ENCODE results near the gene HNMT.
"Not testable (repeated sequence)": the region's sequence is repeated elsewhere in the genome, so short reads cannot be mapped to it uniquely, and the experiment has no call there.

The HNMT gene

DNA sequence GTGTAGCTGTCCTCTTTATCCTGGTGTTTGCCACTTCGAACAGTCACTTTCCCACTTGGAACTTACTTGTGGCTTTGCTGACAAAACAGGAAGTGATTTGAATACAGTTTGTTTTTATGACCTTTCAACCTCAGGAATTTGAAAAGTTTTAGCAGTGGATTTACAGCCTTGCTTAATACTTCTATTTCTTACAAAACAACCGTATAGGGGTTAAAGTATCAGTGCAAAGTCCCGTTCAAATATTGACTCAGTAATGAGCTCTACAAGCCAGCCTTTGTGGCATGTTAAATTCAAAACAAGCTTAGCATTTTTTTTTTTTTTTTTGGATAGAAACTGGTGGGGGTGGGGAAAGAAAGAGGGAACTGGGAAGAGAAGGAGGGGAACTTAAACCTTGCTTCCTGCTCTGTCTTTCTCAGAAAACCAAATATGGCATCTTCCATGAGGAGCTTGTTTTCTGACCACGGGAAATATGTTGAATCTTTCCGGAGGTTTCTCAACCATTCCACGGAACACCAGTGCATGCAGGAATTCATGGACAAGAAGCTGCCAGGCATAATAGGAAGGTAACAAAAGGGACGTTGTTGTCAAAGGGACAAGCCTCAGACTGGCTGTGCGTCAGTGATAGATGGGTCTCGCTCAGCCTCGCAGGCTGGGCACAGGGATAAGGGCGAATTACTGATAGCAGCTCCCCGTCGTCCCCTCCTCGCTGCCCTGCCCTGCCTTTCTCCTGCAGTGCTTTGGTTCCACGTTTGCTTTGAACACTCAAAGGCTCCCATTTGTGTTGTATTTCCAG, at the start of gene HNMT:
Gene HNMT (plus strand): TSS at position 408 of the 793 bp plus-strand sequence. CDS start 19 bp downstream, at position 427.
- peak; percentile 58 for DNase-seq (ENCODE audit: low spot score)

DNA sequence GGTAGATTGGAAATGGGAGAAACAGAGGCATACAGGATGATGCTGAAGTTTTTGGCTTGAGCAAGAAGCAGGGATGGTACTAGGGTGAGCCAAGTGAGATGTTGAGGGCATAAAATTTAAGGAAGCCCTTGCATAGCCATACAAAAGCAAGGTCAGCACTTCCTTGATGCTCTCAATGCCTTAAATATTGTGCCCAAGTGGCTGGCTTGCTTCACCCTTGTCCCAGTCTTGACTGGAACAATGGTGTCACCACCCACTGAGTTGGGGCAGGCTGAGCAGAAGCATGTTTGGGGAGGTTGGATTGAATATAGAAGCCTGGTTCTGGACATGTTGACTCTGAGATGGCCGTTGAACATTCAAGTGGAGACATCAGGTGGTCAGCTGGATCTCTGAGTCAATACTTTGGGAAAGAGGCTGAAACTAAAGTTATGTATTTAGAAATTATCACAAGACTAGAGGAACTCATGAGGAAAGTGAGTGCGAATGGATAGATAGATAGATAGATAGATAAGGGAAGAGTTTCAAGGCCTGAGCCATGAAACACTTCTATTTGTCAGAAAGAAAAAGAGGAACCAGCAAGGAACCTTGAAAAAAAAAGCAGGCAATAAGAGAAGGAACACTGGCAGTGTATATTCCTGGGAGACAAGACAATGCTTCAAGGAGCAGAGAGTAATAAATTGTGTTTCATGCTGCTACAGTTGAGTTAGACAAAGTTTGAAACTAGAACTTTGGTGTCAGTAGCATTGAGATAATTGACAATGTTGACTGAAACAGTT, 43.0 kb upstream of the HNMT start:
- no peak for DNase-seq (ENCODE audit: low spot score)

DNA sequence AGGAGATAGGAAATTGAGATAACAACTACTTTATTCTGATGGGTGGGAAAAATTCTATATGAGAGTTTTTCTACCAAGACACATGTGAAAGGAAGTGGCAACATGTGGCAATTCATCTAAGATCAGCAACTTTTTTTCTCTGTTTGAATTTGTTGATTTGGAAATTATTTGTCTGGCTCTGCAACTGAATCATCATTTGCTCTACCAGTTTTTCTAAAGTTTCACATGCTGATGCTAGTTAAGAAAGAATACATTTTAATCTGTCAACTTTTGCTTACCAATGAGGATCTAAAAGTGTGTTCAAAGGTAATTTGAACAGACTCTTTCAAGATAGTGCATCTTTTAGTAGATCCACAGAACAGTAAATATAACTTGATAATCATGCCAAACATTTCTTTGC, 42.1 kb upstream of the HNMT start:
- DNase-seq (ENCODE audit: low spot score), result not testable (repeated sequence)

GRCh38 chr2:137924019-137924418, 40.3 kb upstream of the HNMT start:
- no peak for DNase-seq (ENCODE audit: low spot score)

GRCh38 chr2:137925599-137925998, 38.7 kb upstream of the HNMT start:
- DNase-seq (ENCODE audit: low spot score), result no peak

DNA sequence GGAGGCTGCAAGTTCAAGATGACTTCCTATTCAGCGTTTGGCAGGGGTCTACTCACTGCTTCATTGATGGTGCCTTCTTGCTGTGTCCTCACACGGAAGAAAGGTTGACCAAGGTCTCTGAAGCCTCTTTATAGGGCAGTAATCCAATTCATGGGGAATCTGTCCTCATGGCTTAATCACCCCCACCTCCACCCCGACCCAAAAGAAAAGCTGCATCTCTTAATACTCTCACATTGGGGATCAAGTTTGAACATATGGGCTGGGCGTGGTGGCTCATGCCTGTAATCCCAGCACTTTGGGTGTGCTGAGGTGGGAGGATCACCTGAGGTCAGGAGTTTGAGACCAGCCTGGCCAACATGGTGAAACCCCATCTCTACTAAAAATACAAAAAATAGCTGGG, 36.4 kb upstream of the HNMT start:
- DNase-seq (ENCODE audit: low spot score), result no peak

- DNase-seq (ENCODE audit: low spot score), result no peak
Observed at GRCh38 chr2:137928547-137929518, 35.4 kb upstream of the HNMT start.

- no peak for DNase-seq (ENCODE audit: low spot score)
Observed at GRCh38 chr2:137929519-137929916, 34.8 kb upstream of the HNMT start.

DNA sequence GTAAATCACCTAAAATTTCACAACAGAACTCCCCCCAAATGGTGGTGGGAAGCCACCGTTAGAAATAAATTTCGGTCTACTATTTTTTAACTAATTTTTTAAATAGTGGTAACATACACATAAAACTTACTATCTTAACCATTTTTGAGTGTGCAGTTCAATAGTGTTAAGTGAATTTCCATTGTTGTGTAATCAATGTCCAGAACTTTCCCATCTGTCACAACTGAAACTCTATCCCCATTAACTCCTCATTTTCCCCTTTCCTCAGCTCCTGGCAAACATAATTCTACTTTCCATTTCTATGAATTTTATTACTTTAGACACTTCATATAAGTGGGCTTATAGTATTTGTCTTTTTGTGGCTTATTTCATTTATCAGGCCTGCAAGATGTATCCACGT, 34.1 kb upstream of the HNMT start:
- no peak for DNase-seq (ENCODE audit: low spot score)

DNA sequence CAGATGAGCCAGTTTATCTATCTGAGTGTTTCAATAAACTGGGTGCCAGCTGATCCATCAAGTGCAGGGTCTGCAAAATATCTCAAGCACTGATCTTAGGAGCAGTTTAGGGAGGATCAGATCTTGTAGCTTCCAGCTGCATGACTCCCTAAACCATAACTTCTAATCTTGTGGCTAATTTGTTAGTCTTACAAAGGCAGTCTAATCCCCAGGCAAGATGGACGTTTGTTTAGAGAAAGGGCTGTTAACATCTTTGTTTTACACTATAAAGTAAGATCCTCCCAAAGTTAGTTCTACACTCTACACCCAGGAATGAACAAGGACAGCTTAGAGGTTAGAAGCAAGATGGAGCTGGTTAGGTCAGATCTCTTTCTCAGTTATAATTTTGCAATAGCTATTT, 28.7 kb upstream of the HNMT start:
- no peak for DNase-seq (ENCODE audit: low spot score)

GRCh38 chr2:137937246-137937645, 27.0 kb upstream of the HNMT start:
- DNase-seq (ENCODE audit: low spot score), result no peak

GRCh38 chr2:137937778-137938177, 26.5 kb upstream of the HNMT start:
- no peak for DNase-seq (ENCODE audit: low spot score)

- DNase-seq (ENCODE audit: low spot score), result no peak
Observed at GRCh38 chr2:137938204-137938603, 26.1 kb upstream of the HNMT start.

DNA sequence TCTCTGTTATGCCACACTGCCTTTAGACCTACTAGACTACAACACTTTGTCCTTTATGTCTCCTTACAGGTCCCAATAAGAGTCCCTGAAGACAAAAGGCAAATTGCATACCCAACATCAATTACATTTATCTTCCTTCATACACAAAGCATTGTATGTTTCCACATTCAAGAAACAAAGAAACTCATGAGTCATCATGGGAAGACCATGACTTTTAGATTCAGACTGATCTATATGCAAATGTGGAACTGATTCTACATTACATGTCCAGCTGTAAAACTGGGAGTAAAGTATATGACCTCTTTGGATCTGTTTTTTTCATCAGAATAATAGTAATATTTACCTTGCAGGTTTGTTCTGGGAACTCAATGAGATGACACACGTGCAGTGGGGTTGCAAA, 25.2 kb upstream of the HNMT start:
- DNase-seq (ENCODE audit: low spot score), result no peak

- DNase-seq (ENCODE audit: low spot score), result no peak
Observed at GRCh38 chr2:137940154-137940553, 24.1 kb upstream of the HNMT start.

GRCh38 chr2:137942037-137942832, 22.0 kb upstream of the HNMT start:
- DNase-seq (ENCODE audit: low spot score), result no peak

DNA sequence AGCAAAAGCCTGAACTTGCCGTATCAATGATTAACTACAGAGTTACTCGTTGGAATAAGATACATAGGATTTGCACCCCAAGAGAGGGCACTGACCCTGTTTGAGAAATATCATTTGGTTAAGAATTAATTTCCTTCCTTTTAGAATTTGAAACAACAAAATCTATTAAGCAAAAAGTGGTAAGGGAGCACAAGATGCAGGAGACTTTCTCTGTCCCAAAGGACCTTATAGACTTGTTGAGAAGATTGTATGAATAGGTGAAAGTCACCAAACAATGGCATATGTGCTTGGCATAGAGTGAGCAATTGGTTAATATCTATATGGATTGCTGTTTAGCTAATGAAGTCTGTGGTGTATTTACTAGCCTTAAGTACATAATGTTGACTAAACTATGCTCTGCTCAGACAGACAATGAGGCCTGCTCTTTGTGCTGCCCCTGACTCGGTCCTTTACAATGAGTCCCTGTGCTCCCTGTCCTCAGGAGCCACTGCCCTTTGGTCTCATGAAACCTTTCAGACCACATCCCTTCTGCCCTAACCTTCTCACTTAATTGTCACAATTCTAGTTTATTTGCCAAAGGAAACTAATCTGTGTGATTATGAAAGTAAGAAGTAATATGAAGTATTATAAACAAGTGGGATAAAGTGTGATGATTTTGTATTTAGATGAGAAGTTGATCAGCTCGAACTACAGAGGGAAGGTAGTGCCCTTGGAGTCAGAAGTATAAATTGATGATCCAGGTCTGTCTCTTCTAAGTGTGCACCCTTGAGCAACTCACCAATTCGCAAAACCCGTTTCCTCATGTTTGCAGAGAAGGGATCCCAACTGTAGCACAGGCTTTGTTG, 21.2 kb upstream of the HNMT start:
- no peak for DNase-seq (ENCODE audit: low spot score)

- no peak for DNase-seq (ENCODE audit: low spot score)
Observed at GRCh38 chr2:137943678-137944347, 20.5 kb upstream of the HNMT start.

- DNase-seq (ENCODE audit: low spot score), result no peak
Observed at GRCh38 chr2:137944714-137945113, 19.6 kb upstream of the HNMT start.

- DNase-seq (ENCODE audit: low spot score), result no peak
Observed at GRCh38 chr2:137945229-137945628, 19.0 kb upstream of the HNMT start.

Data from ecto neural progenitor cell (in vitro differentiated cells).